Naive thymus-derived CD4-positive, alpha-beta T cell (primary cell): ENCODE data around the gene CAMK1D. TPM values are rescaled to one million over a fixed set of nuclear protein-coding genes. Genes with fewer than 3 reads are reported as not detected.

Experiments used
- ATAC-seq: fragments of 150-1000 bp; cut with Tn5 transposase; 2 replicates; pipeline ENCODE4 v1.10.0; 2021; ENCODE audit warnings: mild to moderate bottlenecking, moderate library complexity
- CTCF ChIA-PET: fragments of 350-600 bp; sonication (Branson Sonifier 250); formaldehyde crosslinking; loops from one replicate; lab custom pipeline; 2021; ENCODE audit warnings: antibody characterized with exemption; lab: Charles Lee
- POLR2A ChIA-PET: fragments of 350-600 bp; sonication (Branson Sonifier 250); formaldehyde crosslinking; loops from one replicate; lab custom pipeline; 2021; ENCODE audit warnings: antibody characterized with exemption, inconsistent platforms; lab: Charles Lee
- DNase-seq, 9 donors: peaks; one replicate each; pipeline versions ENCODE4 v3.0.0 to v3.0.0-alpha.2; 2020 to 2022; ENCODE audit warnings: mixed read lengths in 1 of 9
- H3K27ac ChIP-seq: one replicate; pipeline ENCODE4 v1.7.0; 2013; ENCODE audit warnings: mild to moderate bottlenecking, low read depth, low read length, moderate library complexity
- H3K27me3 ChIP-seq, 2 donors: one replicate each; pipeline ENCODE4 v1.7.0; 2013; ENCODE audit warnings: low read length in 2 of 2, mild to moderate bottlenecking in 2 of 2, moderate library complexity in 2 of 2; ENCODE audit not compliant: control insufficient read depth in 2 of 2, insufficient read depth in 2 of 2
- H3K36me3 ChIP-seq, 3 experiments: 1 replicate in 2 of 3; 2 replicates in 1 of 3; pipeline ENCODE4 v1.7.0; 2013; ENCODE audit warnings: low read length in 3 of 3, mild to moderate bottlenecking in 3 of 3, moderate library complexity in 1 of 3; ENCODE audit not compliant: insufficient read depth in 3 of 3, control insufficient read depth in 2 of 3
- H3K4me1 ChIP-seq, 2 donors: one replicate each; pipeline ENCODE4 v1.7.0; 2013; ENCODE audit warnings: low read length in 2 of 2, mild to moderate bottlenecking in 2 of 2, moderate library complexity in 1 of 2; ENCODE audit not compliant: control insufficient read depth in 2 of 2, insufficient read depth in 2 of 2
- H3K4me3 ChIP-seq: 2 replicates; pipeline ENCODE4 v1.7.0; 2013; ENCODE audit warnings: mild to moderate bottlenecking, low read length
- H3K9me3 ChIP-seq, 3 experiments: 1 replicate in 2 of 3; 2 replicates in 1 of 3; pipeline ENCODE4 v1.7.0; 2013; ENCODE audit warnings: low read length in 3 of 3; ENCODE audit not compliant: control insufficient read depth in 2 of 3
- H3K27ac Mint-ChIP-seq, 9 donors: one replicate each; pipeline ENCODE4 v1.8.0; 2020 to 2022; ENCODE audit warnings: mixed read lengths in 9 of 9, mild to moderate bottlenecking in 8 of 9, moderate library complexity in 5 of 9, inconsistent platforms in 2 of 9
- H3K27me3 Mint-ChIP-seq, 5 donors: one replicate each; pipeline ENCODE4 v1.8.0; 2021 to 2022; ENCODE audit warnings: mixed read lengths in 5 of 5, mild to moderate bottlenecking in 1 of 5
- H3K36me3 Mint-ChIP-seq, 5 donors: one replicate each; pipeline ENCODE4 v1.8.0; 2020 to 2022; ENCODE audit warnings: mixed read lengths in 5 of 5, mild to moderate bottlenecking in 3 of 5, inconsistent platforms in 1 of 5
- H3K4me1 Mint-ChIP-seq, 7 donors: one replicate each; pipeline ENCODE4 v1.8.0; 2020 to 2022; ENCODE audit warnings: mixed read lengths in 7 of 7, mild to moderate bottlenecking in 3 of 7, inconsistent platforms in 1 of 7
- H3K4me3 Mint-ChIP-seq, 10 donors: one replicate each; pipeline ENCODE4 v1.8.0; 2020 to 2022; ENCODE audit warnings: mild to moderate bottlenecking in 10 of 10, mixed read lengths in 10 of 10, moderate library complexity in 6 of 10, inconsistent platforms in 2 of 10
- H3K9me3 Mint-ChIP-seq, 11 donors: one replicate each; pipeline ENCODE4 v1.8.0; 2020 to 2022; ENCODE audit warnings: mixed read lengths in 11 of 11, mild to moderate bottlenecking in 4 of 11, inconsistent platforms in 1 of 11, moderate library complexity in 1 of 11
- intact Hi-C, 2 donors: fragments of 100-400 bp; cut with micrococcal nuclease; formaldehyde crosslinking; loops; one replicate each; pipeline ENCODE4 v1.15.1; 2023
- polyA plus RNA-seq, 2 donors: library from polyadenylated mRNA; unstranded; fragments of 300-500 nt; fragmentation: Illumina TruSeq; gene quantifications; one replicate each; pipeline ENCODE4 v1.2.3, GENCODE V29; 2021
- total RNA-seq, 6 experiments: library from RNA in 5 of 6; stranded (reverse) in 5 of 6; gene quantifications; 1 replicate in 5 of 6; 2 replicates in 1 of 6; pipeline ENCODE4 v1.2.3 and lab custom pipeline; 2021 to 2026

The CAMK1D gene
- total and polyA plus RNA-seq, 7 experiments from 2014 or later, result 12.5 to 43.2 (median 18.6) TPM

DNA sequence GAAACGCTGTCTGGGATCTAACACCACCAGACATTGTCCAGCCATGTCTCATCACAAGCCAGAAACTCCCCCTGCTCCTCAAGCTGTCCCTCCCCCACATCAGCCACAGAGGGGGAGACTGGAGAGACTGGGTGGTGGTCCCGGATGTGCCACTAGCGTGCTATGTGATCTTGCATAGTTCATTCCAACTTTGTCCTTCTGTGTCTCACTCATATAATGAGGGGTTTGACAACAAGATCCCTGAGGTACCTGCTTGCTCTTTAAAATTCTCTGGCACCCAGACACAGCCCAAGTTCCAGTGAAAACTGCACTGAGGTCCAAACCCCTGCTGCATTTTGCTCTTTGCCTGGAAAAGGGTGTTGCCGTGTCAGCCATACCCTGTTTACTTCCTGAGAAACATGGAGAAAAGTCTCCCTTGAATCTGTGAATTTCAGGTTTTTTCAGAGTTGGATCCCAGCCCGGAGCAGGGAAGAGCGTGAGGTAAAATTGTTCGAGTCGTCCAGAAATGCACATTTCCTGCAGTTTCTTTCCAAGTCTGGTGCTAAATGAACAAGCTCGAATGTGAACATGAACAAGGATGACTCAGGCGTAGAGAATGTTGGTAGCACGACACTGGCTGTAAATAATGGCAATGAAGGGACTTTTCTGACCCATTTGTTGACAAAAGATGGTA lies 495.6 kb downstream of the CAMK1D start:
- peaks cover 0 to 8% (median 5%) of the 10 kb centered on the region in 7 donors for H3K4me1 Mint-ChIP-seq
- ATAC-seq (no peak), DNase-seq (no peak)
- Histone ChIP-seq H3K27ac (no peak overlapping the region), H3K27me3 (no peaks in the 10 kb centered on the region), H3K4me1 (no peaks in the 10 kb centered on the region), H3K4me3 (no peak overlapping the region), H3K9me3 (no peaks in the 10 kb centered on the region), H3K36me3 (no peaks in the 10 kb centered on the region)
- ChIA-PET POLR2A (no interaction called here), CTCF (no interaction called here)
- H3K27me3 Mint-ChIP-seq, result peaks cover 4 to 22% (median 16%) of the 10 kb centered on the region in 5 donors
- H3K4me3 Mint-ChIP-seq, result no peak overlapping the region
- peaks cover 0 to 2% (median 0%) of the 10 kb centered on the region in 11 donors for H3K9me3 Mint-ChIP-seq
- intact Hi-C loops, result no loop called here
- H3K36me3 Mint-ChIP-seq, result no peaks in the 10 kb centered on the region
- H3K27ac Mint-ChIP-seq, result no peak overlapping the region

DNA sequence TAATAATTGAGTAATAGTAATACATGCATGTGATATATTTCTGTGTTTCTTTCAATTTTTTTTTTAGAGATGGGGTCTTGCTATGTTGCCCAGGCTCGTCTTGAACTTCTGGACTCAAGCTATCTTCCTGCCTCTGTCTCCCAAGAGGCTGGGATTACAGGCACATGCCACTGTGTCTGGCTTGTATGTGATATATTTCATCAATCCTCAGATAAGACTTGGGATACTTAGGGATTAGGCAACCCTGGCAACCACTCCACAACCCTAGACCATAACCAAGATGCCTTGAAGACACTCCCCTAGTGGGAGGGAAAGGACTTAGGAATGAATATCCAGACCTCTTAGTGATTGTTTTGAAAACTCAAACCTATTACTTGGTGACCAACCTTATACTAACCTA lies 497.4 kb downstream of the CAMK1D start:
- ATAC-seq (no peak), DNase-seq (no peak)
- ChIA-PET POLR2A (no interaction called here), CTCF (no interaction called here)
- no peak overlapping the region for H3K27ac ChIP-seq
- Mint-ChIP-seq H3K4me3 (no peak overlapping the region), H3K9me3 (peaks cover 0 to 2% (median 0%) of the 10 kb centered on the region in 11 donors), H3K27me3 (peaks cover 4 to 22% (median 20%) of the 10 kb centered on the region in 5 donors), H3K27ac (no peak overlapping the region), H3K4me1 (peaks cover 0 to 10% (median 5%) of the 10 kb centered on the region in 7 donors), H3K36me3 (no peaks in the 10 kb centered on the region)
- H3K9me3 ChIP-seq, result no peaks in the 10 kb centered on the region
- no peaks in the 10 kb centered on the region for H3K4me1 ChIP-seq
- intact Hi-C loops, result no loop called here
- no peak overlapping the region for H3K4me3 ChIP-seq
- no peaks in the 10 kb centered on the region for H3K36me3 ChIP-seq
- no peaks in the 10 kb centered on the region for H3K27me3 ChIP-seq

DNA sequence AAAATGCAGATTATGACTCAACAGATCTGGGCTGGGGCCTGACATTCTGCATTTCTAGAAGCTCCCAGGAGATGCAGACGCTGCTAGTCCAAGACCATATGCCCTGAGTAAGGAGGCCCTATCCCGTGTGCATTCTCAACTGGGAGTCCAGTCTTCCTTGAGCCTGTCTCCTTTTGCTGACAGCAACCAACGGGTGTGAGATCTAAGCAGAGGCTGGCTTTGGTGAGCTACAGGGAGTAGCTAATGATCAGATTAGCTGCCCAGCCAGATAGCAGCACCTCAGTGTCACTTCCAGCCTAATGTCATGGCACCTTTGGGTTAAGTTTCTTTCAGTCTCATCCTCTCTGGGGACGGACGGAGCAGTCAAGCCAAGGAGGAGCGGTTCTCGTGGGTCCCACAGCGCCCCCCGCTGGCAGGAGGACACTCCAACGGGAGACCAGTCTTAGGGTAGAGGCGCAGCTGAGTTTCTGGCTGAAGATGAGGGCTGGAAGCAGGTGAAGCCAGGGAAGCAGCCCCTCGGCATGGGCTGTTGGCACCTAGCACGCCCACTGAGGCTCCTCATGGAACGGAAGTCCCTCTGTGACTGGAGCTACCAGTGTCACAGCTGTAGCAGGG lies 498.1 kb downstream of the CAMK1D start:
- Mint-ChIP-seq H3K4me3 (no peak overlapping the region), H3K4me1 (peaks cover 0 to 10% (median 5%) of the 10 kb centered on the region in 7 donors), H3K27me3 (peaks cover 4 to 26% (median 19%) of the 10 kb centered on the region in 5 donors), H3K27ac (no peak overlapping the region), H3K36me3 (no peaks in the 10 kb centered on the region), H3K9me3 (peaks cover 0 to 2% (median 0%) of the 10 kb centered on the region in 11 donors)
- H3K27me3 ChIP-seq, result no peaks in the 10 kb centered on the region
- no peaks in the 10 kb centered on the region for H3K9me3 ChIP-seq
- peak in 1 of 9 donors; percentile 28 for DNase-seq
- CTCF ChIA-PET, result no interaction called here
- H3K4me3 ChIP-seq, result no peak overlapping the region
- POLR2A ChIA-PET, result no interaction called here
- intact Hi-C loops, result no loop called here
- no peaks in the 10 kb centered on the region for H3K4me1 ChIP-seq
- no peak overlapping the region for H3K27ac ChIP-seq
- H3K36me3 ChIP-seq, result no peaks in the 10 kb centered on the region
- ATAC-seq, result no peak

GRCh38 chr10:12848439-12849173 lies 499.3 kb downstream of the CAMK1D start:
- intact Hi-C loops, result no loop called here
- POLR2A ChIA-PET, result no interaction called here
- CTCF ChIA-PET, result no interaction called here

DNA sequence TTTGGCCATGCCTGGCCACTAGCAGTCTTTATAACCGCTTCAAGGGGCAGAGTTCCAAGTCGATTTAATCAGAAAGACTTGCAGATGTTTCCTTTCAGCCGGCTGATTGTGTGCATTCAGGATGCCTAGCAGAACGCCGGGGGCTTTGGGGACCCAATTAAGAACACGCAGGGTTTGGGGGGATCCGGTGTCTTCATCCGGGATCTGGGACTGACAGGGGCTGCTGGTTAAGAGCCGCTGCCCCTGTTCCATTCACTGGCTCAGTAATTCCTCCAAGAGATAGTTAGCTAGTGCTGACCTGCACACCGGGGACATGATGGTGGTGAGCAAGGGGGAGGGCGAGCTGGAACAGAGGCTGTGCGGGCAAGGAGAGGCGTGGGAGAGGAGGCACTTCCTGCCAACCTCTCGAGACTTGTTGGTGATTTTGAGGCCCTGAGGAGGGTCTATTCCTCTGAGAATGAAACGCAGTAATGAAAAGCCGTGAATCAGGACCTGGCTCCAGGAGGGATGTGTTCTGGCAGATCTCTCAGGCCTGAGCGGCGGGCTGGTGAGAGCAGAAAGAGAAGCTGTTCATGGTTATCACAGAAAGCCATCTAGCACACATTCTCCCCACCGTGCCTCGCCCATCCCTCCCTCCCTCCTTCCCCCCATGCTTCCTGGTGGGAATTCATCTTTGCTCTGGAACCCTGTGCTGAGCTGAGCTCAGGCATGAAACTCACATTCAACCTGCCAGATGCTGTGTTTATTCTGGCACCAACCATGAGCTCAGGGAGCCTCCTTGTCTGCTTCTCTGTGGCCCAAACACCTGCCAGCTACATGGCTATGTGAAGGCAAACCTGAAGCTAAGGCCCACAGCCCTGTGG lies 500.2 kb downstream of the CAMK1D start:
- CTCF ChIA-PET, result no interaction called here
- H3K4me3 ChIP-seq, result no peak overlapping the region
- no peaks in the 10 kb centered on the region for H3K36me3 ChIP-seq
- Mint-ChIP-seq H3K27ac (no peak overlapping the region), H3K9me3 (peaks cover 0 to 2% (median 0%) of the 10 kb centered on the region in 11 donors), H3K4me1 (peaks cover 0 to 10% (median 5%) of the 10 kb centered on the region in 7 donors), H3K4me3 (peak overlapping the region in 2 of 10 donors; percentile 37 to 39), H3K27me3 (peaks cover 6 to 33% (median 20%) of the 10 kb centered on the region in 5 donors), H3K36me3 (no peaks in the 10 kb centered on the region)
- POLR2A ChIA-PET, result no interaction called here
- H3K4me1 ChIP-seq, result no peaks in the 10 kb centered on the region
- H3K9me3 ChIP-seq, result no peaks in the 10 kb centered on the region
- DNase-seq, result no peak
- no peak for ATAC-seq
- intact Hi-C loops, result no loop called here
- no peaks in the 10 kb centered on the region for H3K27me3 ChIP-seq
- H3K27ac ChIP-seq, result no peak overlapping the region

More at GRCh38 chr10:12848439-12849173, 499.3 kb downstream of the CAMK1D start:
- peaks cover 4 to 30% (median 20%) of the 10 kb centered on the region in 5 donors for H3K27me3 Mint-ChIP-seq
- DNase-seq, result no peak
- Histone ChIP-seq H3K27me3 (no peaks in the 10 kb centered on the region), H3K4me3 (no peak overlapping the region), H3K27ac (no peak overlapping the region), H3K4me1 (no peaks in the 10 kb centered on the region), H3K36me3 (no peaks in the 10 kb centered on the region), H3K9me3 (no peaks in the 10 kb centered on the region)
- H3K27ac Mint-ChIP-seq, result no peak overlapping the region
- no peak overlapping the region for H3K4me3 Mint-ChIP-seq
- no peaks in the 10 kb centered on the region for H3K36me3 Mint-ChIP-seq
- H3K9me3 Mint-ChIP-seq, result peaks cover 0 to 2% (median 0%) of the 10 kb centered on the region in 11 donors
- H3K4me1 Mint-ChIP-seq, result peaks cover 0 to 10% (median 5%) of the 10 kb centered on the region in 7 donors
- no peak for ATAC-seq

DNA sequence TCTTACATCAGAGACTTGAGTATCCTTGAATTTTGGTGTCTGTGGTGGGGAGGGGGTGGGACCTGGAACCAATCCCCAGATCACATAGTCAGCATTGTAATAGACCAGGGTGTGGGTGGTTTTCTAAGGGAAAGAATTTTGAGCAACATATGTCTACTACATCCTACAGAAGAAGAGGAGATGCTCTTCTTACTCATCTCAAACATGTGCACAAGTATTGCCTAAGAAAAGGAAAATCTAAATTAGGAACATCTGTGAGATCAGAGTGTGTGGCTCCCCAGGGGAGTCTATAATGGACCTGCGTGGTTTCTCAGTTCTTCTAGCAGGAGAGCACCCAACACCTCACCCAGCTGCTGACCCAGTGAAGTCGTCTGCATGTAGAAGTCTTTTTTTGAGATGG lies 503.3 kb downstream of the CAMK1D start:
- H3K9me3 Mint-ChIP-seq, result peaks cover 0 to 5% (median 2%) of the 10 kb centered on the region in 11 donors
- Histone ChIP-seq H3K9me3 (no peaks in the 10 kb centered on the region), H3K4me3 (no peak overlapping the region), H3K36me3 (no peaks in the 10 kb centered on the region), H3K4me1 (no peaks in the 10 kb centered on the region), H3K27ac (no peak overlapping the region), H3K27me3 (no peaks in the 10 kb centered on the region)
- intact Hi-C loops, result no loop called here
- H3K27me3 Mint-ChIP-seq, result peaks cover 12 to 33% (median 28%) of the 10 kb centered on the region in 5 donors
- POLR2A ChIA-PET, result no interaction called here
- peaks cover 0 to 10% (median 5%) of the 10 kb centered on the region in 7 donors for H3K4me1 Mint-ChIP-seq
- no peaks in the 10 kb centered on the region for H3K36me3 Mint-ChIP-seq
- CTCF ChIA-PET, result no interaction called here
- DNase-seq, result no peak
- H3K4me3 Mint-ChIP-seq, result no peak overlapping the region
- H3K27ac Mint-ChIP-seq, result no peak overlapping the region
- ATAC-seq, result no peak
